ENCODE measurements around the gene FBXL13.
"Not testable (repeated sequence)": the region's sequence is repeated elsewhere in the genome, so short reads cannot be mapped to it uniquely, and the experiment has no call there.

Gene FBXL13

GRCh38 chr7:103071000-103071399, 3.6 kb downstream of the FBXL13 start:
- no peak for TF ChIP-seq CTCF (IDR thresholded peaks at IDR 0.05; ENCODE audit: insufficient read depth, missing control alignments)
- DNase-seq (ENCODE audit: insufficient read length, low spot score) (no peak), FAIRE-seq (no peak)

- FAIRE-seq, result no peak
- no peak for DNase-seq (ENCODE audit: insufficient read length, low spot score)
- no peak for TF ChIP-seq CTCF (IDR thresholded peaks at IDR 0.05; ENCODE audit: insufficient read depth, missing control alignments)
Measured at GRCh38 chr7:103068414-103069403, 5.9 kb downstream of the FBXL13 start.

GRCh38 chr7:103065667-103066066, 8.9 kb downstream of the FBXL13 start:
- no peak for FAIRE-seq
- DNase-seq (ENCODE audit: insufficient read length, low spot score), result no peak
- peak; percentile 50 for TF ChIP-seq CTCF (IDR thresholded peaks at IDR 0.05; ENCODE audit: insufficient read depth, missing control alignments)

- TF ChIP-seq CTCF (IDR thresholded peaks at IDR 0.05; ENCODE audit: insufficient read depth, missing control alignments), result no peak
- no peak for DNase-seq (ENCODE audit: insufficient read length, low spot score)
- no peak for FAIRE-seq
Measured at GRCh38 chr7:103063895-103064294, 10.7 kb downstream of the FBXL13 start.

- FAIRE-seq, result peak; percentile 64
- no peak for DNase-seq (ENCODE audit: insufficient read length, low spot score)
- TF ChIP-seq CTCF (IDR thresholded peaks at IDR 0.05; ENCODE audit: insufficient read depth, missing control alignments), result no peak
Measured at GRCh38 chr7:103059471-103059870, 15.1 kb downstream of the FBXL13 start.

GRCh38 chr7:103058122-103058521, 16.5 kb downstream of the FBXL13 start:
- no peak for FAIRE-seq
- no peak for TF ChIP-seq CTCF (IDR thresholded peaks at IDR 0.05; ENCODE audit: insufficient read depth, missing control alignments)

GRCh38 chr7:103056006-103056405, 18.6 kb downstream of the FBXL13 start:
- FAIRE-seq; DNase-seq (ENCODE audit: insufficient read length, low spot score): not testable (repeated sequence)

More at GRCh38 chr7:103058122-103058521, 16.5 kb downstream of the FBXL13 start:
- DNase-seq (ENCODE audit: insufficient read length, low spot score), result no peak
